COLO829 (cell line): ENCODE results near the gene HOXD8.

Experiments used
- DNase-seq: peaks from one replicate; pipeline ENCODE4 v3.0.0; 2012; ENCODE audit warnings: low spot score

HOXD8 gene

GRCh38 chr2:176117162-176117822 is 12.2 kb upstream of the HOXD8 start:
- DNase-seq, result no peak

- no peak for DNase-seq
Measured at GRCh38 chr2:176117823-176118371, 11.6 kb upstream of the HOXD8 start.

- peak; percentile 72 for DNase-seq
Measured at GRCh38 chr2:176118601-176119339, 10.7 kb upstream of the HOXD8 start.

GRCh38 chr2:176120364-176121189 is 8.9 kb upstream of the HOXD8 start:
- DNase-seq, result no peak

GRCh38 chr2:176121190-176122051 is 8.1 kb upstream of the HOXD8 start:
- DNase-seq, result no peak

GRCh38 chr2:176122052-176122682 is 7.3 kb upstream of the HOXD8 start:
- no peak for DNase-seq

GRCh38 chr2:176122683-176123410 is 6.7 kb upstream of the HOXD8 start, which contains the start of gene HOXD9:
Gene HOXD9, plus strand, starts transcription at chr2:176122719. Its CDS starts 50 bp downstream, at chr2:176122769.
- peak; percentile 63 for DNase-seq

GRCh38 chr2:176123411-176124109 is 5.9 kb upstream of the HOXD8 start:
- no peak for DNase-seq

GRCh38 chr2:176124110-176124946 is 5.2 kb upstream of the HOXD8 start:
- DNase-seq, result no peak

GRCh38 chr2:176124947-176125771 is 4.3 kb upstream of the HOXD8 start:
- no peak for DNase-seq

- DNase-seq, result no peak
Measured at GRCh38 chr2:176125772-176126054, 3.8 kb upstream of the HOXD8 start.

GRCh38 chr2:176126929-176127773 is 2.4 kb upstream of the HOXD8 start:
- peak; percentile 56 for DNase-seq

GRCh38 chr2:176127774-176128072 is 1.8 kb upstream of the HOXD8 start:
- no peak for DNase-seq

- DNase-seq, result no peak
Measured at GRCh38 chr2:176128172-176128981, 1.1 kb upstream of the HOXD8 start.

GRCh38 chr2:176129813-176130146 is 275 bp downstream of the HOXD8 start:
- no peak for DNase-seq

GRCh38 chr2:176130147-176130956 is 847 bp downstream of the HOXD8 start:
- peak; percentile 42 for DNase-seq
